Measurements from ENCODE around the gene BCAP29.

DNA sequence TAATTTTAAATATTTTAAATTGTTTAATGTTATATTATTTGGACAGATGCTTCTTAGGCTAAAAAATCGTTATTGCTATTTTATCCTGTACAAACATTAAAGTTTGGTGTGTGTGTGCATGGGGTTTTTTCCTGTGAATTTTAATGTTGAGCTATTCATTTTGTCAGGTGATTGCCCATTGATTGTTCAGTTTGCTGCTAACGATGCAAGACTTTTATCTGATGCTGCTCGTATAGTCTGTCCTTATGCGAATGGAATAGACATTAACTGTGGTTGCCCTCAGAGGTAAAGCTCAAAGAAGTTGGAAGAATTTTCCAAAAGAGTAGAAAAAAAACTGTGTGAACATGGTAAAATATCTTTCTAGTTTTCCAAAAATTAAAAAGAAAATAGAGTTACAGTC lies 6.5 kb upstream of the BCAP29 start:
- TF ChIP-seq TAF1 (IDR thresholded peaks at IDR 0.05; ENCODE audit: low read depth, low read length): no peak
- no peak for TF ChIP-seq POLR2A (IDR thresholded peaks at IDR 0.05; ENCODE audit: low read depth, low read length)
- no peak for TF ChIP-seq POU2F2 (IDR thresholded peaks at IDR 0.05; ENCODE audit: low read depth, low read length)
- no peak for TF ChIP-seq SPI1 (IDR thresholded peaks at IDR 0.05; ENCODE audit: low read depth, low read length)
- no peak for TF ChIP-seq POLR2AphosphoS5 (IDR thresholded peaks at IDR 0.05; ENCODE audit: low read depth, low read length)
- TF ChIP-seq PAX5 (IDR thresholded peaks at IDR 0.05; ENCODE audit: insufficient read depth, low read length, severe bottlenecking): no peak

Measured in GM12891 (cell line).